Medulla oblongata (tissue), 1 donor: ENCODE measurements around the gene SPOCK3.
A peak's percentile ranks its signal among the peaks of the same experiment; 100 is the strongest.

Experiments
- DNase-seq: peaks from one replicate; pipeline ENCODE4 v3.0.0-alpha.2; 2015; ENCODE audit errors: extremely low spot score

The SPOCK3 gene

GRCh38 chr4:167176723-167177367 is 57.4 kb downstream of the SPOCK3 start:
- DNase-seq = peak; percentile 2

GRCh38 chr4:167171928-167172327 is 62.4 kb downstream of the SPOCK3 start:
- DNase-seq = peak; percentile 21

GRCh38 chr4:167168611-167169010 is 65.7 kb downstream of the SPOCK3 start:
- DNase-seq = peak; percentile 36

GRCh38 chr4:167150587-167150986 is 83.7 kb downstream of the SPOCK3 start:
- DNase-seq = no peak

GRCh38 chr4:167144605-167145004 is 89.7 kb downstream of the SPOCK3 start:
- no peak for DNase-seq

- DNase-seq = no peak
Observed at GRCh38 chr4:167143018-167143417, 91.3 kb downstream of the SPOCK3 start.

- no peak for DNase-seq
Observed at GRCh38 chr4:167136270-167136669, 98.0 kb downstream of the SPOCK3 start.

- no peak for DNase-seq
Observed at GRCh38 chr4:167129146-167129545, 105.1 kb downstream of the SPOCK3 start.

- no peak for DNase-seq
Observed at GRCh38 chr4:167119392-167119791, 114.9 kb downstream of the SPOCK3 start.

GRCh38 chr4:167117273-167117672 is 117.0 kb downstream of the SPOCK3 start:
- DNase-seq = no peak

GRCh38 chr4:167114416-167114971 is 119.8 kb downstream of the SPOCK3 start:
- no peak for DNase-seq

GRCh38 chr4:167111622-167112021 is 122.7 kb downstream of the SPOCK3 start:
- no peak for DNase-seq

- DNase-seq = no peak
Observed at GRCh38 chr4:167111092-167111491, 123.2 kb downstream of the SPOCK3 start.

GRCh38 chr4:167109859-167110258 is 124.4 kb downstream of the SPOCK3 start:
- no peak for DNase-seq

- DNase-seq = no peak
Observed at GRCh38 chr4:167105857-167106256, 128.4 kb downstream of the SPOCK3 start.

GRCh38 chr4:167102475-167102874 is 131.8 kb downstream of the SPOCK3 start:
- DNase-seq = peak; percentile 24

GRCh38 chr4:167101035-167101434 is 133.3 kb downstream of the SPOCK3 start:
- no peak for DNase-seq

- DNase-seq = peak; percentile 88
Observed at GRCh38 chr4:167100120-167100519, 134.2 kb downstream of the SPOCK3 start.

- no peak for DNase-seq
Observed at GRCh38 chr4:167088115-167088514, 146.2 kb downstream of the SPOCK3 start.

GRCh38 chr4:167084321-167084720 is 150.0 kb downstream of the SPOCK3 start:
- DNase-seq = no peak

- no peak for DNase-seq
Observed at GRCh38 chr4:167079762-167080161, 154.5 kb downstream of the SPOCK3 start.

- DNase-seq = peak; percentile 74
Observed at GRCh38 chr4:167052631-167053091, 181.6 kb downstream of the SPOCK3 start.

- DNase-seq = no peak
Observed at GRCh38 chr4:167049257-167049656, 185.0 kb downstream of the SPOCK3 start.

- DNase-seq = no peak
Observed at GRCh38 chr4:167041524-167041923, 192.8 kb downstream of the SPOCK3 start.
